HG03442 (cell line): ENCODE results near the gene NIPAL1.
A peak's percentile ranks its signal among the peaks of the same experiment; 100 is the strongest.

Experiments
- ATAC-seq: cut with Tn5 transposase; IDR thresholded peaks from one replicate; pipeline ENCODE4 v1.9.1; 2021; ENCODE audit warnings: mild to moderate bottlenecking, moderate library complexity; ENCODE audit not compliant: unreplicated experiment

The NIPAL1 gene

DNA sequence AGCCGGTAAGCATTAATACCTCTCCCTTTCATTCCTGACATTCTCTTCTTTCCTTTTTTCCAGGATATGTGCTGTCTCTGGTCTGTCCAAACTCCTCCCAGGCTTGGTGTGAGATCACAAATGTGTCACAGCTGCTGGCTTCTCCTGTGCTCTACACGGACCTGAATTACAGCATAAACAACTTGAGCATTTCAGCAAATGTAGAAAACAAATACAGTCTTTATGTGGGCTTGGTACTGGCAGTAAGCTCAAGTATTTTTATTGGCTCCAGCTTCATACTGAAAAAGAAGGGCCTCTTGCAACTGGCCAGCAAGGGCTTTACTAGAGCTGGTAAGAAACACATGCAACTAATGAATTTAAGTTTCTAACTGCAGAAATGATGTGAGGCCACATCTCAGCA lies 8.4 kb downstream of the NIPAL1 start:
- ATAC-seq, result no peak

- ATAC-seq, result peak; percentile 76
Observed at GRCh38 chr4:48027653-48028052, 11.1 kb downstream of the NIPAL1 start.

- ATAC-seq, result peak; percentile 58
Observed at GRCh38 chr4:48028696-48029095, 12.1 kb downstream of the NIPAL1 start.

DNA sequence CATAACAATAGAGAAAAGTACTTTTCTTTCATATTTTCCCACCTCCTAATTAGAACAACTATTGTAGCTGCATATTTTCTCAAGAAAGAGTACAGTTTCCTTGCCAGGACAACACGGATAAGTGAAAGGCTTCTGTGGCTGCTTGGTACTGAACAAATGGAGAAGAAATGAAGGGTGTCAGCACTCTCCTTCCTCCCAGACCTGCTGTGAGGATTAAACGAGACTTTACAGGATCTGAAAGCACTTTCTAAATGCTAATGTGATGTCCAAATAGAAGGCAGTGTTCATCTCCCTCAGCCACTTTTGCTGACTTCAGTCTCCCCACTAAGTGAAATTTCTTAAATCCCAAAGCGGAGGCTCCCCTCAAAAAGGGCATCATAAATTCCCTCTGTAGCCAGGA lies 13.9 kb downstream of the NIPAL1 start:
- ATAC-seq, result no peak

DNA sequence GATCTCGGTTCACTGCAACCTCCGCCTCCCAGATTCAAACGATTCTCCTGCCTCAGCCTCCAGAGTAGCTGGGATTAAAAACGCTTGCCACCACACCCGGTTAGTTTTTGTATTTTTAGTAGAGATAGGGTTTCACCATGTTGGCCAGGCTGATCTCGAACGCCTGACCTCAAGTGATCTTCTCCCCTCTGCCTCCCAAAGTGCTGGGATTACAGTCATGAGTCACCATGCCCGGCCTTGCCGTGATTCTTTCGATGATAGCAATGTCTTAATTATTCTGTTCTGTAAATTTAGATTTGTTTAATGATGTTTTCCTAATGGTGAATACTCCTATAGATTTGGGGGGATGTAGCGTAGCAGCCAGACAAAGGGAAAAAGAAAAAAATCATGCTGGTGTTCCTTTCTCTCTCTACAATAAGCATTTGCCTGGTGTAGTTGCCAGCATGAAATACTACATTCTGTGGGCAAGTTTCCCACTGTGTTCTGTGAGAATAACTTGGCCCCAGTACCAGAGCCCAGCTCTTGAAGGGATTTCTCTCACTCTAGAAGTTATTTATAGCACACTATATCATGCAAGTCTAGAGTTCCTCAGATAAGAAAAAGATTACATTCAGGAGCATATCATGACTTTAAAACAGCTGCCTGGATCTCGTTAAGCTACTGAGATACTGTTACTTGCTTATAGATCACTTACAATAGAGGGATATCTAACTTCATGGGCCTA lies 15.4 kb downstream of the NIPAL1 start:
- no peak for ATAC-seq

DNA sequence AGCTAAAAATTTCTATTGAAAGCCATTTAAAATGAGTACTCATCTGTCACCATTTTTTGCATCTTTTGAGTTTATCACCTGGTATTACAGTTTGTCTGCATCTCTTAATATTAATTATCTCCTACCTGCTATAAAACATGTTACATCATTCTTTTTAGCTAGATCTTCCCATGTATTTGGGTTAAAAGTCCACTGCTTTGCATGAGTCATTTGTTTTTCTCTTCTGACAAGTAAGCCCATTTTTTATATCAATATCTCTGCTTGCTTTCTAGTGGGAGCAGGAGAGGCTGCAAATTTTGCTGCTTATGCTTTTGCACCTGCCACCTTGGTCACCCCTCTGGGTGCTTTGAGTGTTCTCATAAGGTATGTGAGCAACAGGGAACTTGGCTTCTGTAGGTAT lies 16.1 kb downstream of the NIPAL1 start:
- no peak for ATAC-seq

GRCh38 chr4:48033412-48033811 lies 16.8 kb downstream of the NIPAL1 start:
- ATAC-seq, result no peak

- peak; percentile 28 for ATAC-seq
Observed at GRCh38 chr4:48033825-48034413, 17.3 kb downstream of the NIPAL1 start.

DNA sequence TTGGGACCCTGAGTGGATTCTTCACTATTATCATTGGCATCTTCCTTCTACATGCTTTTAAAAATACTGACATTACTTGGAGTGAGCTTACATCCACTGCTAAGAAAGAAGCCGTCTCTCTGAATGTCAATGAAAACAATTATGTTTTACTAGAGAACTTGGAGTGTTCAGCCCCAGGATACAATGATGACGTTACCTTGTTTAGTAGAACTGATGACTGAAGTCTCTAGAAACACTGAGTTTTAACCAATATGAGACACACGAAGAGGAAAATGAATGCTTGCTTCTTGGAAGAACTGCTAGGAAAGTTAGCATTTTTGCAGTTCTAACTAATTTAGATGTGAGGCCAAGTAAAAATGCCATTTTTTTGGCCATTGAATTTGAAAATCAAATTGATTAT lies 19.4 kb downstream of the NIPAL1 start:
- no peak for ATAC-seq

DNA sequence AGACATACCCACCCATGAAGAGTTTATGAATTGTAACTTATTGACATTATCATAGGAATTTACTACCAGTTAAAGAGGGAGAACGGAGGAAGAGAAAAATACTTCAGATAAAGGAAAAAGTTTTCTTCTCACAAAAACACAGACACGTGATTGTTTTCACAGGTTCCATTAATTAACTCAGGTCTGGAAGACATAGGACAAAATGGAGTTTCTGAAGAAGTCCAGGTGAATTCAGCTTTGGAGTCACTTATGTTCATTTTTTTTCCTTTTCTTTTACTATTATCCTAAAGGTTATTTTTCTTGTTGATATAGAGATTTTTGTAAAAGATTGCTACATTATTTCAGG lies 20.5 kb downstream of the NIPAL1 start:
- ATAC-seq, result no peak

DNA sequence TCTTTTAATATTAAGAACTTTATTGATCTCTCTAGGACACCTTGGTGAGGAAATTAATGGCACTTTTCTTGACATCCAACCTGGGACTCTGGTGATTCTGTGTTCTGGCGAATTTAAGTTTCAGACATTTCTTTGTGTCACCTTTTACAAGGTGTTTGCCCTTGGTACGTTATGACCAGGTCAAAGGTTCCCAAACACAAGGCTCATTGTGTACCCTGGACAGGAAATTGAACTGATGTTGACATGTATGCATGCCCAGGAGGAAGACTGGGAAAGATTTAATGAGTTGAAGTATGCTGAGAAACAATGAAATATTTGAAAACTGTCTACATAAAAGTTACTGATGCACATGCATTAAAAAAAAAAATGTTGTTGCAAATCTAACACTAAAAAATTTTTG lies 22.1 kb downstream of the NIPAL1 start:
- no peak for ATAC-seq

- no peak for ATAC-seq
Observed at GRCh38 chr4:48039561-48039960, 23.0 kb downstream of the NIPAL1 start.

DNA sequence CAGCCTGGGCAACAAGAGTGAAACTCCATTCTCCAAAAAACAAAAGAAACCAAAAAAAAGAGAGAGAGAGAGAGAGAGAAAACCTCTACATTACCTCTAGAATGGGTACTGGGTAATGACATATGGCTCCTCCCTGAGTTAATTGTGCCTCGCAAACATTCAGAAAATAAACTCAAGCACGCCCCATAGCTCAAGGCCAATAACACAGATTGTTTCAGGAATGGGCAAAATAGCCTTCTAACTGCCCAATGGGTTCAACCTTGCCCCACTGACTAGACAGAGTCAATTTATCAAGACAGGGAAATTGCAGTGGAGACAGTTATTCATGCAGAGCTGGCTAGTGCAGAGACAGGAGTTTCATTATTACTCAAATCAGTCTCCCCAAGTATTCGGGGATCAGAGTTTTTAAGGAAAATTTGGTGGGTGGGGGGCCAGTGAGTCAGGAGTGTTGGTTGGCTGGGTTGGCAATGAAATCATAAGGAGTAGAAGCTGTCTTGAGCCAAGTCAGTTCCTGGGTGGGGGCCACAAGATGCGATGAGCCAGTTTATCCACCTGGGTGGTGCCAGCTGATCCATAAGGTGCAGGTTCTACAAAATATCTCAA lies 25.1 kb downstream of the NIPAL1 start:
- ATAC-seq, result no peak

DNA sequence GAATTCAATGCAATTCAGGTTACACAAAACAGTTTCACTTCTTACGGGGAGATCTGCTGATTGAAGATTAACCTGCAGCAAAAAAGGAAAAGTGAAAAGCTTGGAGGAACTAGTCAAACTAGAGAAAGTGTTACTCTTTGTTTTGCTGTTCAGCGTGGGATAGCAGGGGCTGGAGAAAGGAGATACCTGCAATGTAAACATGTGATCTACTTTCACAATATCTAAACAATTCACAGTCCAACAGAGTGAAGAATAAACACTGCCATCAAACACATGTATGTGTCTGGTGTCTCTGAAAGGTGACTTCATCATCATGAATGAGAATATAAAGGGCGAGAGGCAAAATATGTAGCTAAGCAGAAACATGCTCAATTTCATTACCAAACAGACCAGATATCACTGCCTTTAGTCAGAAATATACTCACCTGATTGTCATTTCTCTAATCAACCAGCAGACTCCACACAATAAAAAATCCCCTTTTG lies 26.4 kb downstream of the NIPAL1 start:
- ATAC-seq, result peak; percentile 19

DNA sequence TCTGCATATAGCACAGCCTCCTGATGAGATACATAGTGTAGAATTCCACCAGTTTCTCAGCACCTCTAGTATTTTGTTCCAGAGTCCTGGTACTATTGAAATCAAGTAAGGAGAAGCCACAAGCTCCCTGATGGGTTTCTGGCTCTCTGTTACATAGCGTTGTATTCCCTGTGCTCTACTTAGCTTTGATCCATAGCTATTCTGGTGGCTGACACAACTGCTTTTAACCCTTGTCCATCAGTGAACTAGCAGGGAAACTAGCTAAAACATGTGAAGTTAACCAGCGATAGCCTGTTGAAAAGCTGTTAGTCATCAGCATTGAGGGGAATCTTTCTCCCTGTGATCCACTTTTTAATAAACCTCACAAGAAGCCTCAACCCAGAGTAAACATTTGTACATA lies 26.9 kb downstream of the NIPAL1 start:
- ATAC-seq, result no peak

DNA sequence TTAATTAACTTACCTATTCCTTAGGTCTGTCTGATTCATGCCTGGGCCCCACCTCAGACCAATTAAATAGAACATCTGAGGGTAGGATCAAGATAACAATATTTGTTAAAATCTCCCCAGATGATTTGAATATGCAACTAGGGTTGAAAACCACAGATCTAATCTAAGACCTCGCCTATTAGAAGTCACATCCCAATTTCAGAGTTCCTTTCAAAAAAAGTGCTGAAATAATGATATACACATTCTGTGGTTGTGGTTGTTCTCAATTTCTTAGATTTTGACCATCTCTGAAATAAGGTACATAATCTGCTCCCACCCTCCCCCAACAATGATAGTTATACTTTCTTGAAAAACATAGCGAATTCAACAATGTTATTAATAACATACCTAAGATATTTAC lies 27.7 kb downstream of the NIPAL1 start:
- ATAC-seq, result no peak

DNA sequence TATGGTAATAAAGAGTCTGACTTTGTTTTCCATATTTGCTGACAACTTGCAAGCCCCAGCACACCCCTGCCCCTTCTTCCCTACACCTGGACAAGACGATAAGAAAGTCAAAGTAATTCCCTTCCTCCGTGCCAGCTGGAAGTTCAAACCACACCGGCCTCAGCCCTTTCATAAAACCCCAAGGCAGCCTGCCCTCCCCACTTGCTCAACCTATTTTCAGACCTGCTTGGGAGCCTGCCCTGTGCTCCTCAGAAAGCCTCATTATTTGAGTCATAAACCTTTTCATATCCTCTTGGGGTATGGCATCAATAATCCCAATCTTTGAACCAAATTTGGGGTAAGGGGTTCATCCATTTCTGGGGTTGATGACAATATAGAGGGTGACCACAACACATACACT lies 29.5 kb downstream of the NIPAL1 start:
- no peak for ATAC-seq

DNA sequence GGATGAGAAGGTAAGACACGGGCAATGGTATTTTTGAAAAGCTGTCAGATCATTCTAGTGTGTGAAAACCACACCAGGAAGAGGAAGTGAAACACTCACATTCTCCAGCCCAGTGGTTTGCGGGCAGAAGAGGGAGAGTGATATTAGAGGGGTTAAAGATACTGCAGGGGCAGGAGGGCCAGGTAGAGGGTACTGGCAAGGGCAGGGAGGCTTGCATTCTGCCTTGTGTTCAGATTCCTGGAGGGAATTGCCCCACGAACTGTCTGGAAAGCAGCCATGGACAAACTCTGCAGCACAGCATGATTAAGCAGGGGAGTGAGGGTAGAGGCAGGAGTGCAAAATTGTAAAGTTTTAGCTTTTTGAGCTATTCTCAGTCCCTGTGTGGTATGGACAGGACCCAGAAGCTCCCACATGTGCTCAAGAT lies 30.9 kb downstream of the NIPAL1 start:
- peak; percentile 97 for ATAC-seq

GRCh38 chr4:48047896-48048295 lies 31.3 kb downstream of the NIPAL1 start:
- no peak for ATAC-seq

GRCh38 chr4:48049483-48049882 lies 32.9 kb downstream of the NIPAL1 start:
- no peak for ATAC-seq

DNA sequence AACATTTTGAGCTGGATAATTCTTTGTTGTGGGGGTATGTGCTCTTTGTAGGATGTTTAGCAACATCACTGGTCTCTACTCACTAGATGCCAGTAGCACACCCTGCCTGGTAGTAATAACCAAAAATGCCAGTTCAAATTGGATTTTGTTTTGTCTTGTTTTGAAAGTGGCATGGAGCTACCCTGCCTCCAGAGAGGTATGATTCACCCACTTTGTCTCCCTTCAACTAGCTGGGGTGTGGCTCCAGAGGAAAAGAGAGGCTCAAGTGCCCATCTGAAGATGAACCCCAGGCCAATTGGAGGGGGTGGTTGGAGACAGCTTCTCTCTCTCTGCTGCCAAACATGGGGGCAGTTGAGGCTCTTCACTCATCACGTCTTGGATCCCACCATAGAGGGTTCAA lies 34.5 kb downstream of the NIPAL1 start:
- no peak for ATAC-seq
